ENCODE data around the gene RNF13. TPM values are rescaled to one million over a fixed set of nuclear protein-coding genes. Genes with fewer than 3 reads are reported as not detected.

Gene RNF13
- total RNA-seq, 1 experiment from 2014 or later = 33.8 TPM

DNA sequence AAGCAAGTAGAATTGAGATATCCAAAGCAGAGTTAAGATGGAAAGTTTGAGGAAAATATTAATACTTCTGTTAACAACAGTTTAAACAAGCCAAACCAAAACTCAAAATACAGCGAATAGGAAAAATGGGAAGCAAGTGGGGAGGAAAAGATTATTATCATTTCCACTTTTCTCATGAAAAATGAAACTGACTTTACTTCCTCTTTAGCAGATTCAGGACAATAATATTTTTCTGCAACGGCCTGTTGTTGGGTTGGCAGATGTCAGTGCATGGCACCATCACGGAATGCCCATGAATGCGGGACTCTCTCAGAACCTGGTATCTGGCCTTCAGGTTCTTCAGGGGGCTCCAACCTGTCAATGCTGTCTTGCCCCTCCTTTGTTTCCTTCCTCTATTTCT, 31.8 kb upstream of the RNF13 start:
- Histone ChIP-seq H3F3A (ENCODE audit: low read length, unreplicated experiment) (no peaks in the 10 kb centered on the region), H2AFZ (ENCODE audit: low read length) (no peak overlapping the region), H3K4me1 (ENCODE audit: insufficient read depth, low read length) (peaks cover 14% of the 10 kb centered on the region), H3K4me3 (ENCODE audit: low read length) (no peak overlapping the region), H3K79me2 (ENCODE audit: low read length) (no peaks in the 10 kb centered on the region), H3K9me2 (replicated peaks; ENCODE audit: low read length) (no peaks in the 10 kb centered on the region), H3K9ac (ENCODE audit: low read length) (no peak overlapping the region), H3K9me3 (ENCODE audit: low read length) (no peaks in the 10 kb centered on the region), H3K36me3 (ENCODE audit: low read depth, low read length) (no peaks in the 10 kb centered on the region), H4K20me1 (ENCODE audit: low read length) (no peaks in the 10 kb centered on the region), H3K27me3 (ENCODE audit: low read length) (no peaks in the 10 kb centered on the region), H3K27ac (ENCODE audit: low read length) (no peak overlapping the region), H3K4me2 (ENCODE audit: low read length) (no peak overlapping the region)
- intact Hi-C loops (cut with micrococcal nuclease) = no loop called here
- no peak for DNase-seq
- ATAC-seq = no peak
- no peak for TF ChIP-seq EZH2phosphoT487 (IDR thresholded peaks at IDR 0.05; ENCODE audit: borderline replicate concordance, low read length)
- TF ChIP-seq EZH2 (IDR thresholded peaks at IDR 0.05; ENCODE audit: low read length, unreplicated experiment) = no peak
- TF ChIP-seq CTCF (conservative IDR thresholded peaks at IDR 0.05; ENCODE audit: low read depth, low read length) = no peak
- BruUV-seq (replicated peaks) = no TSS peak
- ChIA-PET CTCF (no interaction called here), POLR2A (ENCODE audit: unreplicated experiment) (no interaction called here)

GRCh38 chr3:149781741-149782140, 31.3 kb upstream of the RNF13 start:
- Histone ChIP-seq H3K4me2 (ENCODE audit: low read length) (no peak overlapping the region), H3K9ac (ENCODE audit: low read length) (no peak overlapping the region), H2AFZ (ENCODE audit: low read length) (no peak overlapping the region), H3F3A (ENCODE audit: low read length, unreplicated experiment) (no peaks in the 10 kb centered on the region), H3K27ac (ENCODE audit: low read length) (no peak overlapping the region), H3K9me2 (replicated peaks; ENCODE audit: low read length) (no peaks in the 10 kb centered on the region), H3K4me1 (ENCODE audit: insufficient read depth, low read length) (peaks cover 14% of the 10 kb centered on the region), H3K27me3 (ENCODE audit: low read length) (no peaks in the 10 kb centered on the region), H3K4me3 (ENCODE audit: low read length) (no peak overlapping the region), H4K20me1 (ENCODE audit: low read length) (no peaks in the 10 kb centered on the region), H3K36me3 (ENCODE audit: low read depth, low read length) (no peaks in the 10 kb centered on the region), H3K79me2 (ENCODE audit: low read length) (no peaks in the 10 kb centered on the region), H3K9me3 (ENCODE audit: low read length) (no peaks in the 10 kb centered on the region)
- ATAC-seq (no peak), DNase-seq (no peak)
- TF ChIP-seq CTCF (conservative IDR thresholded peaks at IDR 0.05; ENCODE audit: low read depth, low read length) (no peak), EZH2 (IDR thresholded peaks at IDR 0.05; ENCODE audit: low read length, unreplicated experiment) (no peak), EZH2phosphoT487 (IDR thresholded peaks at IDR 0.05; ENCODE audit: borderline replicate concordance, low read length) (no peak)
- ChIA-PET POLR2A (ENCODE audit: unreplicated experiment) (no interaction called here), CTCF (no interaction called here)
- BruUV-seq (replicated peaks) = no TSS peak
- intact Hi-C loops (cut with micrococcal nuclease) = no loop called here

- BruUV-seq (replicated peaks) = no TSS peak
- Histone ChIP-seq H3K4me3 (ENCODE audit: low read length) (no peak overlapping the region), H3K27ac (ENCODE audit: low read length) (no peak overlapping the region), H3K9me3 (ENCODE audit: low read length) (no peaks in the 10 kb centered on the region), H3K79me2 (ENCODE audit: low read length) (no peaks in the 10 kb centered on the region), H3F3A (ENCODE audit: low read length, unreplicated experiment) (no peaks in the 10 kb centered on the region), H4K20me1 (ENCODE audit: low read length) (no peaks in the 10 kb centered on the region), H3K4me2 (ENCODE audit: low read length) (peak overlapping the region; percentile 27), H2AFZ (ENCODE audit: low read length) (peak overlapping the region; percentile 42; the same call in 1 of the 2 replicates), H3K27me3 (ENCODE audit: low read length) (no peaks in the 10 kb centered on the region), H3K4me1 (ENCODE audit: insufficient read depth, low read length) (peaks cover 14% of the 10 kb centered on the region), H3K9ac (ENCODE audit: low read length) (no peak overlapping the region), H3K9me2 (replicated peaks; ENCODE audit: low read length) (no peaks in the 10 kb centered on the region), H3K36me3 (ENCODE audit: low read depth, low read length) (no peaks in the 10 kb centered on the region)
- no peak for TF ChIP-seq CTCF (conservative IDR thresholded peaks at IDR 0.05; ENCODE audit: low read depth, low read length)
- no peak for TF ChIP-seq EZH2 (IDR thresholded peaks at IDR 0.05; ENCODE audit: low read length, unreplicated experiment)
- TF ChIP-seq EZH2phosphoT487 (IDR thresholded peaks at IDR 0.05; ENCODE audit: borderline replicate concordance, low read length) = no peak
- CTCF ChIA-PET = no interaction called here
- ATAC-seq (peak; percentile 83), DNase-seq (peak; percentile 61)
- POLR2A ChIA-PET (ENCODE audit: unreplicated experiment) = no interaction called here
- intact Hi-C loops (cut with micrococcal nuclease) = no loop called here
Measured at GRCh38 chr3:149783576-149783975, 29.4 kb upstream of the RNF13 start.
